Uterine smooth muscle cell (primary cell): ENCODE data around the gene RANBP10. TPM values are rescaled to one million over a fixed set of nuclear protein-coding genes. Genes with fewer than 3 reads are reported as not detected.

Source experiments
- total RNA-seq: library from RNA; depleted of rRNA; stranded (reverse); fragments of >200 nt; gene quantifications from 2 replicates; pipeline ENCODE4 v1.2.3, GENCODE V29; 2014

Gene RANBP10
- 3.8 and 3.9 TPM in 2 replicates for total RNA-seq

DNA sequence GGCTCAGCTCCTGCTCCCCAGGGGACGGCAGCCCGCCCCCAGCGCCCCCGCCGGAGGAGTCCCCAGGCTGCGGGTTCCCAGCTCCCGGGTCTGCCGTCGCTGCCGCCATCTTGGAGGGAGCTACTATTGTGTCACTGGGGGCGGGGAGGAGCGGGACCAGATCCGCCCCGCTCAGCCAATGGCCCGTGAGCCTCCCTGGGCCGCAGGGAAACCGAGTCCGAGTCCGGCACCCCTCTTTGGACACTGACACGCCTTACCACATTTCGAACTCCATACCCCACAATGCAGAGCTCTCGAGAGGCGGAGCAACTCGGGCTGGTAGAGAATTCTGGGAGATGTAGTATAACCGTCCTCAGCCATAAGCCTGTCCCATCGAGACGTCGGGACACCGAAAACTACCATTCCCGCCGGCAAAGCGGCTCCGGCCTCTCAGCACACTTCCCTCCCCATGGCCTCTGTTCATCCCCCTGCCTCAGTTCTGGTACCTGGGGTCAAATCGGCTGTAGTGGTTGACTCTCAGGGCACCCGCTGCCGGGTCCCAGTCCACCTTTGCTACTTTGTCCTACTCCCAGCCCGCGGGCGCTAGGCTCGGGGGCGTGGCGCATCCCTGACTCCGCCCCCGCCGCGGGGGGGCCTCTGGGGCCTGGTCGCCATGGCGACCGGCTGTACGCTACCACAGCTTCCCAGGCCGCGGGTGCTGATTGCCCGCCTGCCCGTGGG lies at the start of gene RANBP10, which contains the start of gene TSNAXIP1:
TSS of gene RANBP10 (minus strand) at position 133 of the 720 bp plus-strand sequence. CDS start at position 109, 24 bp downstream.
TSS of gene TSNAXIP1 (plus strand) at position 462 of the 720 bp plus-strand sequence. CDS start 261 bp downstream, outside the sequence.

DNA sequence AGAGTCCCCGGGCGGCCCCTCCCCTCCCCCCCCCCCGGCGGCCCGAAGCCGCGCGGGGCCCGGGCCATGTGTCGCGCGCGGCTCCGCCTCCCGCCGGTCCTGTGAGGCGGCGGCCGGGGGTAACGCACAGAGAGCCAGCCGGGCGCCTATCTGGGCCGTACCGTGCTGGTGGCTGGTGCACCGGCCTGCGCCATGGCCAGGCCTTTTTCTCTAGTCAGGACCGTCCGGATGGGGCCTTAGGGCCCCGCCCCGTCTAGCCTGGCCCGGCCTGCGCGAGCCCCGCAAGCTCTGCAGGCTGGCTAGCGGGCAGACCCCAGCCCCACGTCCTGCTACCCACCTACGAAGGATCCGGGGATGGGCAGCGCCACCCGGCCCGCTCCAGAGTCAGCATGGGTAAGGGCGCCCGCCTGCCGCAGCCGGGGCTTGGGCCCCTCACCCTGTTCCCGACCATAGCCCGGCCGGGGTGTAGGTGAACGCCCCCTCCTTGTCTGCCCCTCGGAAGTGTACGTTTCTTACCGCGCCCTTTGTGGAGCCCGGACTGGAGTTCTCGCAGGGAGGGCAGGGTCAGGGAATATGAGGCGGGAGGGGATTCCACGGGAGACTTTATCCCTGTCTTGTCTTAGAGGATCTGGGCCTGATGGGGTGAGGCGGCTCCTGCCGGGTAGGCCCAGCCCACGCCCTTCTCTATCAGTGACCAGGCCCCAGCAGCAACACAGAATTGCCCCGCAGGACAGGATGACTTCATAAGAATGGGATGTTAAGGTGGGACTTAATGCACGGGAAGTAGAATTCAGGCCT lies 40.9 kb upstream of the RANBP10 start, which contains the start of gene CENPT:
TSS of gene CENPT (minus strand) at position 630 of the 798 bp plus-strand sequence. CDS start 13,834 bp downstream, outside the sequence.

DNA sequence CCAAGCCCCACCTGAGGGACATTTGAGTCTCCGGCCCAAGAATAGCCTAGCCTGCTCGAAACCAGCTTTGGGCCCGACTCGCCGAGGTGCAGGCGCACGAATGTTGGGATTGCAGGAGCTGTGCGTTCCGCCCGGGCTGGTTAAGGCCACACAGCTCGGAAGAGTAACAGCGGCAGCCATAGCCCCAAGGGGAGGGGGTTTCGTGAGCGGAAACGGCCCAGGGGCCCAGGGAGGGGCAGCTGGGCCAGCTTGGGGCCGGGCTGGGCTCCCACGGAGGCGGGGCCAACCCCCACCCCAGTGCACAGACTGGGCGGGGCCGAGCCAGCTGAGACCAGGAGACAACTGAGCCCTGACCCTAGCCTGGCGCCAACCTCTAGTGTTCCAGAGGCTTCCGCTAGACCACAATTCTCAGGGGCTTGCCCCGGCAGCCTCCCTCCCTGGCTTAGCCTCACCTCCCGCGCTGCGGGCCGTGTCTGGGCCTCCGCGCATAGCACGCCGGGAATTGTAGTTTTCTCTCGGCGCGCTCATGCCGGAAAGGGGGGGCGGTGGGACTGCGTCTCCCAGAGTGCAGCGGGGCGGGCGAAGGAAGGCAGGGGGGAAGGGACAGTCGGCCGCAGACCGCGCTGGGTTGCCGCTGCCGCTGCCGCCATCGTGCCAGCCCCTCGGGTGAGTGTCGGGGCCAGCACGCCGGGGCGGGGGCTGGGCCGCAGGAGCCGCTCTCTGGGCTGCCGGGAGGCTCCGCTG lies 40.1 kb upstream of the RANBP10 start, which contains the start of gene NUTF2:
TSS of gene NUTF2 (plus strand) at position 614 of the 744 bp plus-strand sequence. CDS start 18,198 bp downstream, outside the sequence.

DNA sequence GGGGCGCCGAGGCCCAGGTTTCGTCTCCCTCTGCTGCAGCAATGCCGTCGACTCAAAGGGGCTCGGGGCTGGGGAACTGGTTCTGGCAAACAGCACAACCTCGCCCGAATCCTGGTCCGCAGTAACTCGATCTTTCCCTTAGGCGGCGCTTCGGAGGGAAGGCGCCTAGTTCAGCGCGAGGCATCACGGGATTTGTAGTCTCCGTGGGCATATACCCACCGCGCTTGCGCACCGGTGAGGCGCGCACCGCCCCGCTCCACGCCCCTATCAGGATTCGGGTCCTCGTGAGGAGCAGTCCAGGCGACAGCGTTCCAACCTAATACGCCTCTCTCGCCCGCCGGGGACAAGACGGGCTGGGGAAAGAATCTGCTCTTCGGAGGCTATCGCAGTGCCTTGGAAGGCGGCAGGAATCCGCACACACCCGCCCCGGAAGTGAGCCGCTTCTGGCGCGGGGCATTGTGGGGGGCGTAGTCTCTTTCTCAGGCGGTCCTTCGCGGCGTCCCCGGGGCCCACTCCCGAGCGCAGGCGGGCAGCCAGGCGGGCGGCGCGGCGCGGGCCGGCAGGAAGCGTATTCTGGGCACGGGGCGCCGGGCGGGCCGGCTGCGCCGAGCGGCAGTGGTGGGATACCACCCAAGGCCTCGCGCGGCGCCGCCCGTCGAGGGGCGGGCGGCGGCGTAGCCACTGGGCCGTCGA lies 35.6 kb upstream of the RANBP10 start, which contains the start of gene THAP11:
TSS of gene THAP11 (plus strand) at position 505 of the 693 bp plus-strand sequence. CDS start 235 bp downstream, outside the sequence.

DNA sequence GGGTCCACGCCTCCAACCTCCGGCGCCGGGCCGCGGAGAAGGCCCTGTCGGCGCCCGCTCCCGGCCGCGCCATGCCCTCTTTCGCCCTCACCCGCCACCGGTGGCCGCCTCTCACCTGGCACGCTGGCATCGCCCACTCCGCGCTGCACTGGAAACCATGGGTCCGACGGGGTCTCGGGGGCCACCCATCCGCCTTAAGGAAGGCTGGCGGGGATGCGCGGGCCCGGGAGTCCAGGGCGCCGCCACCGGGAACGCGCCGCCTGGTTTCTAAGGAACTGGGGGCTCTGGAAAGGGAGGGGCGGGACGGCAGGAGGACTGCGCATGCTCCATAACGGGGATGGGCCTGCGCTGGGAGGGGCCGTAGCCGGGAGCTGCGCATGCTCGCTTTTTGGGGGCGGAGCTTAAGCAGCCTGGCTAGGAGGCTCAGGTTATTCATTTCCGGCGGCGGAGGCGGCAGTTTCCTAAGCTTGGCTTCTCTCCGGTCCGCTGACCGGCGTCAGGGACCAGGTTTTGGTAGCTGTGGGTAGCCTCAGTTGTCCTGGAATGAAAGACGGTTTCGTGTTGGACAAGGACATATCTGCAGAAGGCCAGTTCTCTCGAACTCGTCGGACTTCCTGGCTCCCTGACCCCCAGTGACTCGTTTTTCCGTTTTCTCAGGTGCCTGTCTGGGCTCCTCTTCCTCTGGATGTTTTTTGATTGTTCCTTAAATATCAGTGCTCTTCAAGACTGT lies 87.1 kb downstream of the RANBP10 start, which contains the start of gene GFOD2:
TSS of gene GFOD2 (minus strand) at position 269 of the 730 bp plus-strand sequence. CDS start 33,601 bp downstream, outside the sequence.

Other genes starting within 250 kb of the RANBP10 start
- 20.5 and 26.3 TPM in 2 replicates for gene CTCF, start 244.0 kb downstream of the RANBP10 start, total RNA-seq
- 0.22 and 1.1 TPM in 2 replicates for gene CARMIL2, start 161.4 kb downstream of the RANBP10 start, total RNA-seq
- gene ACD, start 146.3 kb downstream of the RANBP10 start, total RNA-seq, result 13.0 and 19.8 TPM in 2 replicates
- 2.2 and 4.0 TPM in 2 replicates for gene PARD6A, start 145.6 kb downstream of the RANBP10 start, total RNA-seq
- gene ENKD1, start 139.8 kb downstream of the RANBP10 start, total RNA-seq, result 20.4 and 21.2 TPM in 2 replicates
- 3.4 and 4.0 TPM in 2 replicates for gene C16orf86, start 139.7 kb downstream of the RANBP10 start, total RNA-seq
- gene GFOD2, start 87.2 kb downstream of the RANBP10 start, total RNA-seq, result 17.1 and 20.5 TPM in 2 replicates
- gene TSNAXIP1, start 329 bp upstream of the RANBP10 start, total RNA-seq, result 0.50 and 0.89 TPM in 2 replicates
- 36.4 and 43.2 TPM in 2 replicates for gene THAP11, start 35.8 kb upstream of the RANBP10 start, total RNA-seq
- 95.5 and 98.3 TPM in 2 replicates for gene NUTF2, start 40.4 kb upstream of the RANBP10 start, total RNA-seq
- gene CENPT, start 41.1 kb upstream of the RANBP10 start, total RNA-seq, result 24.4 and 49.5 TPM in 2 replicates
- gene EDC4, start 66.5 kb upstream of the RANBP10 start, total RNA-seq, result 46.4 and 57.3 TPM in 2 replicates
- not detected in 2 replicates for gene NRN1L, start 78.3 kb upstream of the RANBP10 start, total RNA-seq
- 16.2 and 20.1 TPM in 2 replicates for gene PSKH1, start 86.7 kb upstream of the RANBP10 start, total RNA-seq
- 0.33 TPM in 1 of 2 replicates, not detected in the other for gene CTRL, start 125.3 kb upstream of the RANBP10 start, total RNA-seq
- 44.0 and 53.4 TPM in 2 replicates for gene PSMB10, start 130.3 kb upstream of the RANBP10 start, total RNA-seq
- gene LCAT, start 137.6 kb upstream of the RANBP10 start, total RNA-seq, result 4.1 and 7.5 TPM in 2 replicates
- 96.9 and 118 TPM in 2 replicates for gene SLC12A4, start 162.1 kb upstream of the RANBP10 start, total RNA-seq
- gene DPEP3, start 173.9 kb upstream of the RANBP10 start, total RNA-seq, result not detected in 2 replicates
- not detected in 2 replicates for gene DPEP2, start 192.9 kb upstream of the RANBP10 start, total RNA-seq
- not detected in 2 replicates for gene DPEP2NB, start 209.4 kb upstream of the RANBP10 start, total RNA-seq
- gene DDX28, start 216.7 kb upstream of the RANBP10 start, total RNA-seq, result 14.1 and 20.3 TPM in 2 replicates
- 17.7 and 29.8 TPM in 2 replicates for gene DUS2, start 216.7 kb upstream of the RANBP10 start, total RNA-seq